MCF 10A (cell line): ENCODE data around the gene PTPRH. TPM values are rescaled to one million over a fixed set of nuclear protein-coding genes. Genes with fewer than 3 reads are reported as not detected.

Source experiments
- BruUV-seq: library from RNA; stranded (reverse); fragments of 400-500 nt; replicated peaks from 2 replicates; lab custom pipeline; 2021; lab: Mats Ljungman, UMichigan
- CTCF ChIA-PET: fragments of 300-600 bp; sonication (Branson Sonifier 250); formaldehyde crosslinking; extraction: SDS; loops from one replicate; lab custom pipeline; 2021; ENCODE audit warnings: antibody characterized with exemption, inconsistent platforms; lab: Yijun Ruan, JAX
- POLR2A ChIA-PET: fragments of 300-600, 350-650 bp; sonication (Branson Sonifier 250); formaldehyde crosslinking; extraction: SDS; loops from one replicate; lab custom pipeline; 2020; ENCODE audit warnings: antibody characterized with exemption, inconsistent platforms; lab: Yijun Ruan, JAX
- DNase-seq: peaks from one replicate; pipeline ENCODE4 v3.0.0-alpha.2; 2018; ENCODE audit not compliant: unreplicated experiment
- H3K27ac Mint-ChIP-seq: one replicate; pipeline ENCODE4 v1.8.0; 2022; ENCODE audit warnings: mild to moderate bottlenecking, low read depth, mixed read lengths; ENCODE audit not compliant: unreplicated experiment
- H3K27me3 Mint-ChIP-seq: one replicate; pipeline ENCODE4 v1.8.0; 2022; ENCODE audit warnings: mixed read lengths; ENCODE audit not compliant: insufficient read depth, unreplicated experiment
- H3K36me3 Mint-ChIP-seq: one replicate; pipeline ENCODE4 v1.8.0; 2022; ENCODE audit warnings: mild to moderate bottlenecking, moderate library complexity, mixed read lengths; ENCODE audit not compliant: insufficient read depth, unreplicated experiment
- H3K4me1 Mint-ChIP-seq: one replicate; pipeline ENCODE4 v1.8.0; 2022; ENCODE audit warnings: mixed read lengths; ENCODE audit not compliant: insufficient read depth, unreplicated experiment
- H3K4me3 Mint-ChIP-seq: one replicate; pipeline ENCODE4 v1.8.0; 2022; ENCODE audit warnings: mild to moderate bottlenecking, moderate library complexity, mixed read lengths; ENCODE audit not compliant: unreplicated experiment
- H3K9me3 Mint-ChIP-seq: one replicate; pipeline ENCODE4 v1.8.0; 2022; ENCODE audit warnings: mixed read lengths; ENCODE audit not compliant: unreplicated experiment
- intact Hi-C: fragments of 100-400 bp; cut with micrococcal nuclease; formaldehyde crosslinking; loops from 2 replicates; pipeline ENCODE4 v1.14.1; 2022
- total RNA-seq: library from RNA; stranded (reverse); gene quantifications from 2 replicates; pipeline ENCODE4 v1.2.3, GENCODE V29; 2022
- TF ChIP-seq, protein P1 (sequence below): fragments of 200-600 bp; IDR thresholded peaks from one replicate; pipeline ENCODE4 v1.8.0; 2022; ENCODE audit warnings: antibody characterized with exemption, mild to moderate bottlenecking; ENCODE audit not compliant: unreplicated experiment

Gene PTPRH
- total RNA-seq, 1 experiment from 2014 or later: 0.56 TPM

DNA sequence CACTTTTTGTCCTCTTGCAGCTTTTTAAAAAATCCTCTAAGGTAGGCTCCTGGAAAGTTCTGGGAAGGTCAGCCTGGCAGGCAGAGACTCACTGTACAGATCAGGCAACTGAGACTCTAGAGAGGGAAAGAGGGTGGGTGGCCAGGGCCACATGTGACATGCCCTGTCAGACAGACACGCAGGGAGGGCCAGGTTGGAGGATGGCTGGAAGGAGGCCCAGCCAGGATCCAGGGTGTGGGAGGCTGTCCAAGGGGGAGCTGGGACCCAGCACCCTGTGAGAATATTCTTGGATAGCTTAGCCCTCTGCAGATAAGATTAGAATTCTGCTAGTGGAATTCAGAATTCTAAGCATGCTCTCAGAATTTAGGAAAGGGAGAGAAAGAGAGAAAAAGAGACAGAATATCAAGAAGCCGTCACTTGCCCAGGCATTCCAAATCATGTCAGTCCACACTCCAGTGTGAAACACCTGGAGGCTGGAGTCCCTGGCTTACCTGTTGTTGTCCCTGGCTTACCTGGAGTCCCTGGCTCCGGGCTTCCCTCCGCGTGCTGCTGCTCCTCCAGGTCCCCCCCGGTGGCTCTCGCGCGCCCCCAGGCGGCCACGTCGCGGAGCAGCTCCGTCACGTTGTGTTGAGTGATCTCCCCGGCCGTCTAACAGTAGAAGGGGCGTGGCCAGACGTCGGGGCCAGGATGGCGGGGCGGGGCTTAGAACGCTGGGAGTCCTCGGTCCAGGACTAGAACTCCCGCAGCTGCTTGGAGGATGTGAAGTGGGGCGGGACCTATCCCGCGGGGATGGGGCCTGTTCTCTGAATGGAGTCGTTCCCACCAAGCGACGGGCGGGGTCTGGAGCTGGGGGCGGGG, 48.9 kb downstream of the PTPRH start:
- POLR2A ChIA-PET: interaction anchor here (0.6 to 1.2 kb wide), 8 partner anchors 13 to 390 kb away, joined by 3 to 4 read pairs (median 3); partner anchors contain the start of genes RDH13 and TMEM238
- intact Hi-C loops: no loop called here
- no peaks in the 10 kb centered on the region for H3K9me3 Mint-ChIP-seq
- no peak overlapping the region for H3K27ac Mint-ChIP-seq
- CTCF ChIA-PET: interaction anchor here (0.6 to 3.6 kb wide), 25 partner anchors 9 to 950 kb away, joined by 3 to 25 read pairs (median 4); partner anchors contain the start of gene NAT14
- no TSS peak for BruUV-seq
- peak; percentile 94 for DNase-seq
- H3K27me3 Mint-ChIP-seq: no peaks in the 10 kb centered on the region
- TF ChIP-seq, protein P1, sequence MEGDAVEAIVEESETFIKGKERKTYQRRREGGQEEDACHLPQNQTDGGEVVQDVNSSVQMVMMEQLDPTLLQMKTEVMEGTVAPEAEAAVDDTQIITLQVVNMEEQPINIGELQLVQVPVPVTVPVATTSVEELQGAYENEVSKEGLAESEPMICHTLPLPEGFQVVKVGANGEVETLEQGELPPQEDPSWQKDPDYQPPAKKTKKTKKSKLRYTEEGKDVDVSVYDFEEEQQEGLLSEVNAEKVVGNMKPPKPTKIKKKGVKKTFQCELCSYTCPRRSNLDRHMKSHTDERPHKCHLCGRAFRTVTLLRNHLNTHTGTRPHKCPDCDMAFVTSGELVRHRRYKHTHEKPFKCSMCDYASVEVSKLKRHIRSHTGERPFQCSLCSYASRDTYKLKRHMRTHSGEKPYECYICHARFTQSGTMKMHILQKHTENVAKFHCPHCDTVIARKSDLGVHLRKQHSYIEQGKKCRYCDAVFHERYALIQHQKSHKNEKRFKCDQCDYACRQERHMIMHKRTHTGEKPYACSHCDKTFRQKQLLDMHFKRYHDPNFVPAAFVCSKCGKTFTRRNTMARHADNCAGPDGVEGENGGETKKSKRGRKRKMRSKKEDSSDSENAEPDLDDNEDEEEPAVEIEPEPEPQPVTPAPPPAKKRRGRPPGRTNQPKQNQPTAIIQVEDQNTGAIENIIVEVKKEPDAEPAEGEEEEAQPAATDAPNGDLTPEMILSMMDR: peak; percentile 90
- no peaks in the 10 kb centered on the region for H3K36me3 Mint-ChIP-seq
- peak overlapping the region; percentile 22 for H3K4me3 Mint-ChIP-seq
- peaks cover 27% of the 10 kb centered on the region for H3K4me1 Mint-ChIP-seq

DNA sequence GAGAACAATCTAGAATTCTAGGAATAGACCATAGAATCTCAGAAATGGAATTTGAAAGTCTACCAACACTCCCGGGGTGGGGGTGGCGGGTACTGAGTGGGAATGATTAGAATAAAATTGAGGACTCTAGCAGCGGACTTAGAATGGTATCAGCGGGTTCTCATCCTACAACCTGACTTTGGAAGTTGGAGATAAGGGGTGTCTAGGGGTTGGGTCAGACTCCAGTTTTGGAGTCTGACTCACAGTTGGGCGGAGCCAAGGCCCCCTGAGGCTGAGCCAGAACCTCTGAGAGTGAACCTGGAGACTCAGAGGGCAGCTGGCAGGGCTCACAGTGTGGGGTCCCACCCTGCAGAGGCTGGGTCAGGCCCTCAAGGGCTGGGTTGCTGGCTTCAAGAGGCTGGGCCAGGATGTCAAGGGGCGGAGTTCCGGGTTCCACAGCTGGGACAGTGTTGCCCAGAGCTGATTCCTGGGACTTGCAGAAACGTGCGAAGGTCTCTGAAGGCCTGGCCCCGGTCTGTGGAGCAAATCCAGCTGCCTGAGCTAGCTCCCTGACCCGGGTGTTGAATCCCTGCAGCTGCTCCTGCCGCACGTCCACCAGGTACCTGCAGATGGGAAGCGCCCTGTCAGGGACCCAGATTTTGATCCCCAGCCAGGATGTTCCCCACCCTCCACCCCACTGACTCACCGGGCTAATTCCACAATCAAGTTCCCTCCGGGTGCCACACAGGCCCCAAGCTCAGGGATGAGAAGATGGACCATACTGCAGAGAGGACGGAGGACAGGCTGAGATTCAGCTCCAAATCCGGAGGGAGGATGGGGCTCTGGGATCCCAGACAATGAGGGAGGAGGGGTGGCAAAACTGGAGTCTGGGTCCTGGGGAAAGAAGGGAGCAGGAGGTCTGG, 50.2 kb downstream of the PTPRH start:
- no TSS peak for BruUV-seq
- ChIA-PET POLR2A (interaction anchor here (0.6 to 1.2 kb wide), 7 partner anchors 10 to 485 kb away, joined by 3 to 7 read pairs (median 4); partner anchors contain the start of genes RDH13 and SYT5), CTCF (interaction anchor here (0.5 to 3.6 kb wide), 22 partner anchors 10 to 1064 kb away, joined by 3 to 25 read pairs (median 4); partner anchors contain the start of gene NAT14)
- Mint-ChIP-seq H3K9me3 (no peaks in the 10 kb centered on the region), H3K4me3 (peak overlapping the region; percentile 44), H3K4me1 (peaks cover 27% of the 10 kb centered on the region), H3K27me3 (no peaks in the 10 kb centered on the region), H3K36me3 (no peaks in the 10 kb centered on the region), H3K27ac (peak overlapping the region; percentile 75)
- TF ChIP-seq, protein P1: no peak
- peak; percentile 65 for DNase-seq
- intact Hi-C loops: no loop called here

DNA sequence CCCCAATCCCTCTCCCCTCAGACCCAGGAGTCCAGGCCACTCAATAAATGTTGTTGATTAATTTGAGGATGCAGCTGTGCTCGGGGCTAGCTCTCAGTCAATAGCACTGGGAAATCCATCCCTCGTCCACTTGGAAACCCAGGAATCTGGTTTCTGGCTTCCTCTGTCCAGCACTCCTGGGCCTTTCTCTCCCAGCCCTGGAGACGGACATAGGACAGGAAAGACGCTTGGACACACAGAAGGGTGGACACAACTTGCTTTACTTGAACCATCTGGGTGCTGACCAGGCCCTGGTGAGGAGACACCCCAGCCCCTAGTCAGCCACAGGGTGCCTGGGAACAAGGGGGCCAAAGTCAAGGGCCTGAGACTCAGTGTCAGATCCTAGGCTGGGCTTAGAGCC, 50.9 kb downstream of the PTPRH start:
- no TSS peak for BruUV-seq
- ChIA-PET CTCF (interaction anchor here (0.7 to 3.6 kb wide), 4 partner anchors 15 to 225 kb away, joined by 3 to 25 read pairs (median 4); no protein-coding TSS in a partner anchor), POLR2A (interaction anchor here (1.1 kb wide), 1 partner anchor 10 kb away, joined by 7 read pairs; no protein-coding TSS in a partner anchor)
- Mint-ChIP-seq H3K4me1 (peaks cover 27% of the 10 kb centered on the region), H3K27me3 (no peaks in the 10 kb centered on the region), H3K36me3 (no peaks in the 10 kb centered on the region), H3K27ac (peak overlapping the region; percentile 75), H3K4me3 (no peak overlapping the region), H3K9me3 (no peaks in the 10 kb centered on the region)
- TF ChIP-seq, protein P1: no peak
- DNase-seq: no peak
- intact Hi-C loops: no loop called here
